Middle frontal gyrus (tissue), 1 donor: ENCODE data around the gene FUT1.
A peak's percentile ranks its signal among the peaks of the same experiment; 100 is the strongest.
"Not testable (repeated sequence)": the region's sequence is repeated elsewhere in the genome, so short reads cannot be mapped to it uniquely, and the experiment has no call there.

Source experiments
- DNase-seq: peaks from one replicate; pipeline ENCODE4 v3.0.0-alpha.2; 2015; ENCODE audit warnings: low spot score; ENCODE audit errors: extremely low spot score

Gene FUT1

GRCh38 chr19:48768994-48769713 is 16.7 kb upstream of the FUT1 start:
- no peak for DNase-seq

- DNase-seq: not testable (repeated sequence)
These were observed 15.8 kb upstream of the FUT1 start for GRCh38 chr19:48768171-48768753.

GRCh38 chr19:48765816-48766215 is 13.4 kb upstream of the FUT1 start:
- DNase-seq: not testable (repeated sequence)

- no peak for DNase-seq
These were observed 8.2 kb upstream of the FUT1 start for GRCh38 chr19:48760504-48761205.

- no peak for DNase-seq
These were observed 5.3 kb upstream of the FUT1 start for GRCh38 chr19:48757741-48758144.

- DNase-seq: no peak
These were observed 4.7 kb upstream of the FUT1 start for GRCh38 chr19:48757089-48757675.

- DNase-seq: no peak
These were observed 4.2 kb upstream of the FUT1 start for GRCh38 chr19:48756686-48757085.

- no peak for DNase-seq
These were observed 3.8 kb upstream of the FUT1 start for GRCh38 chr19:48756212-48756611.

GRCh38 chr19:48755787-48756186 is 3.3 kb upstream of the FUT1 start:
- DNase-seq: no peak

GRCh38 chr19:48755084-48755641 is 2.7 kb upstream of the FUT1 start, which contains the start of gene FGF21:
TSS of gene FGF21 (plus strand) at chr19:48755524. CDS start at chr19:48756237, 713 bp downstream.
- no peak for DNase-seq

GRCh38 chr19:48751845-48752495 is 471 bp downstream of the FUT1 start:
- no peak for DNase-seq

- no peak for DNase-seq
These were observed 1.5 kb downstream of the FUT1 start for GRCh38 chr19:48750771-48751504.

- no peak for DNase-seq
These were observed 2.1 kb downstream of the FUT1 start for GRCh38 chr19:48750351-48750750.

GRCh38 chr19:48749571-48750198 is 2.8 kb downstream of the FUT1 start:
- DNase-seq: no peak

GRCh38 chr19:48746738-48747575 is 5.5 kb downstream of the FUT1 start, which contains the start of gene IZUMO1:
TSS of gene IZUMO1 (minus strand) at chr19:48746909. CDS start at chr19:48745859, 1,050 bp downstream.
- DNase-seq: peak; percentile 71

- no peak for DNase-seq
These were observed 6.3 kb downstream of the FUT1 start for GRCh38 chr19:48746110-48746509.

GRCh38 chr19:48745208-48745995 is 7.0 kb downstream of the FUT1 start:
- peak; percentile 55 for DNase-seq

GRCh38 chr19:48742096-48742495 is 10.3 kb downstream of the FUT1 start:
- DNase-seq: no peak
